ENCODE results near the gene SPCS2. TPM values are rescaled to one million over a fixed set of nuclear protein-coding genes. Genes with fewer than 3 reads are reported as not detected.

Gene SPCS2
- total RNA-seq, 2 donors from 2014 or later = 26.6 to 34.7 TPM

DNA sequence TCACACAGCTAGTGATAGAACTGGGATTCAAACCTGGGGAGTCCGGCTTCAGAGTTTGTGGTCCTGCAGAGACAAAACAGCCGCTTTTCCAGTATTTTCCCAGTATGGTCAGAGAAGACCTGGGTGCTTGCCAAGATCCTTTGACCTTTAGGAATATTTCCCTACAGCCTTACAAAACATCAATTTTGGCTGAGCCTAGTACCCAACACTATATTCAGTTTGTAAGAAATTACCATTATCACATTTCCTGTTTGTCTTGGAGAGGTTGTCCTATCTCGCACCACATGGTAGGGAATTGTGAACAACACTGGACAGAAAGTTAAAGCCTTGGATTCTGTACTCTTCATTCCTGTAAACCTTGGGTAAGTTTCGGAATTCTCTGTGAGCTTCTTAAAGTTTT lies 29.0 kb downstream of the SPCS2 start:
- TF ChIP-seq, protein P1, sequence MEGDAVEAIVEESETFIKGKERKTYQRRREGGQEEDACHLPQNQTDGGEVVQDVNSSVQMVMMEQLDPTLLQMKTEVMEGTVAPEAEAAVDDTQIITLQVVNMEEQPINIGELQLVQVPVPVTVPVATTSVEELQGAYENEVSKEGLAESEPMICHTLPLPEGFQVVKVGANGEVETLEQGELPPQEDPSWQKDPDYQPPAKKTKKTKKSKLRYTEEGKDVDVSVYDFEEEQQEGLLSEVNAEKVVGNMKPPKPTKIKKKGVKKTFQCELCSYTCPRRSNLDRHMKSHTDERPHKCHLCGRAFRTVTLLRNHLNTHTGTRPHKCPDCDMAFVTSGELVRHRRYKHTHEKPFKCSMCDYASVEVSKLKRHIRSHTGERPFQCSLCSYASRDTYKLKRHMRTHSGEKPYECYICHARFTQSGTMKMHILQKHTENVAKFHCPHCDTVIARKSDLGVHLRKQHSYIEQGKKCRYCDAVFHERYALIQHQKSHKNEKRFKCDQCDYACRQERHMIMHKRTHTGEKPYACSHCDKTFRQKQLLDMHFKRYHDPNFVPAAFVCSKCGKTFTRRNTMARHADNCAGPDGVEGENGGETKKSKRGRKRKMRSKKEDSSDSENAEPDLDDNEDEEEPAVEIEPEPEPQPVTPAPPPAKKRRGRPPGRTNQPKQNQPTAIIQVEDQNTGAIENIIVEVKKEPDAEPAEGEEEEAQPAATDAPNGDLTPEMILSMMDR (IDR thresholded peaks at IDR 0.05) = no peak
- Histone ChIP-seq H3K36me3 (peaks cover 28% of the 10 kb centered on the region), H3K9me3 (no peaks in the 10 kb centered on the region), H3K4me3 (no peak overlapping the region), H3K27ac (no peak overlapping the region), H3K27me3 (no peaks in the 10 kb centered on the region), H3K4me1 (no peaks in the 10 kb centered on the region)
- no peak for DNase-seq (ENCODE audit: low spot score)

DNA sequence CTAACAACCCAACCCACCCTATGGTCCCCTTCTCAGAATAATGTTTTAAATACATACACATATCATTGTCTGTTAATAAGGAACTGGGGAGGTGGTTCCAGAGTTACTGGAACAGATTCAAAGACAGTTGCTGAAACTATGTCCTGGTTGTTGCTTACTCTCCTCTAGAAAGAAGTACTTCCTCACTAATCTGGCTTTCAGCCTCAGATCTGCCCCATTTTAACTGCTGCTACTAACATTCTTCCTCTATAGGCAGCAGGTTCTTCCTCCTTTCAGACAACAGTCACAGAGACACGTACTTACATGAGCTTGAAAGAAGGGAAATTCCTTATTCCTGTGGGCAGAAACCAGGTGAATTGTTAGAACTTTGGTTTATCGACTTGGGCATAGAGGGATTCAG lies 31.6 kb downstream of the SPCS2 start:
- no peak for DNase-seq (ENCODE audit: low spot score)
- TF ChIP-seq, protein P1 (IDR thresholded peaks at IDR 0.05) = no peak
- no peak overlapping the region for H3K27ac ChIP-seq

DNA sequence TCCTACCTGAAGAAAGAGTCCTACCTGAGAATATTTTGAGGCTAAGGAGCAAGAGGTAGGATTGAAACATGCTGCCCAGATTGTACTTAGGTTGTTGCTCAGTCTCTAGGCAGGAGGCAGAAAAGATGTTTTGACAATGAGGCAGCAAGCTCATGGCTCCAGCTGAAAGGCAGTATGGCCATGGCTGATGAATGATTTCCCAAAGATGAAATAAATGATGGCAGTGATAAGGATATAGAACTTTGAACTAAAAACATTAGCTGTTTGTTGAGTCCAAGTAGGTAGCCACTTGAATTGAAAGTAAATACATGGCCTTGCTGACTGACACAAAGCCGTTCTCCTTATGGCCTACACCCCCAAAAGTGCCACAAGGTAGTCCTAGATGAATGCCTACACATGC lies 32.8 kb downstream of the SPCS2 start:
- TF ChIP-seq, protein P1 (IDR thresholded peaks at IDR 0.05) = no peak
- Histone ChIP-seq H3K9me3 (no peaks in the 10 kb centered on the region), H3K4me1 (no peaks in the 10 kb centered on the region)

More for the DNA sequence above, 31.6 kb downstream of the SPCS2 start:
- Histone ChIP-seq H3K27me3 (no peaks in the 10 kb centered on the region), H3K9me3 (no peaks in the 10 kb centered on the region), H3K4me3 (no peak overlapping the region), H3K4me1 (no peaks in the 10 kb centered on the region), H3K36me3 (peaks cover 26% of the 10 kb centered on the region)

DNA sequence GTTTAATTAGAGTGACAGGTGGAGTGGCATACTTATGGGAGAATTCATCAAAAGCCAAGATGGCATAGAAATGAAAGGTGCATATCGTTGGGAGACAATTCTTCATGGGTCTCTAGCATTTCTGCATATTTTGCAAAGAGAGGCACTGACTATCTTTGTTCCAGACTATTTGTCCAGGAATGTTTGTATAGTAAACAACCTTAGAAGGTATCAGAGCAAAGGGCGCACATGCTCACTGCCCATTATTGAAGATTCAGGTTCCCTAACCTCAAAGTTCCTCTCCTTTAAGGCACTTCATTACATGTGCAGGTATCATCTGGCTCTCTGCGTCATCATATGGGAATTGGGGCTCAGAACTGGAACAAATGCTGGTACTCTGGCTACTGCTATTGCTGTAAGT lies 35.0 kb downstream of the SPCS2 start:
- Histone ChIP-seq H3K36me3 (peaks cover under 1% of the 10 kb centered on the region), H3K27me3 (no peaks in the 10 kb centered on the region), H3K27ac (no peak overlapping the region), H3K4me1 (peaks cover 0 to 5% of the 10 kb centered on the region in 2 donors), H3K9me3 (no peaks in the 10 kb centered on the region), H3K4me3 (no peak overlapping the region)
- no peak for DNase-seq (ENCODE audit: low spot score)
- TF ChIP-seq, protein P1 (IDR thresholded peaks at IDR 0.05) = no peak

More for the DNA sequence above, 32.8 kb downstream of the SPCS2 start:
- H3K36me3 ChIP-seq = peaks cover 16% of the 10 kb centered on the region
- DNase-seq (ENCODE audit: low spot score) = no peak
- no peak overlapping the region for H3K4me3 ChIP-seq
- no peaks in the 10 kb centered on the region for H3K27me3 ChIP-seq
- no peak overlapping the region for H3K27ac ChIP-seq

DNA sequence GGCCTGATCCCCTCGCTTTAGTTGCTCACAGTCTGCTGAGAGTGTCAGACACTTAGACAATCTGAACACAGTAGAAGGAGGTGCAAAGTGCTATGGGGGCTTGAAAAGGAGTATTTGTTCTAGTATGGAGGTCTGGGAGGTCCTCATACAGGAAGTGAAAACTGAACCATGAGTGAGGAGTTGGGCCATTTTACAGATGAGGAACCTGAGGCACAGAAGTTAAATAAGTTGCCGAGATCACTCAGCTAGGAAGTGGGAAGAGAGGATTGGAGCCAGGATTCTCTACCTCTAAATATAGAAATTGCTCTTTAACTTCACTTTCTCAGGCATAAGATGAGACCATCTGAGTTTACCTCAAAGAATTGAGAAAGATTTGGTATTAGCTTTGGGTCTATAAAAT lies 35.7 kb downstream of the SPCS2 start:
- TF ChIP-seq, protein P1 (IDR thresholded peaks at IDR 0.05) = no peak
- Histone ChIP-seq H3K27me3 (no peaks in the 10 kb centered on the region), H3K9me3 (no peaks in the 10 kb centered on the region), H3K36me3 (no peaks in the 10 kb centered on the region), H3K4me1 (peaks cover 0 to 11% of the 10 kb centered on the region in 2 donors), H3K27ac (no peak overlapping the region), H3K4me3 (no peak overlapping the region)
- no peak for DNase-seq (ENCODE audit: low spot score)

DNA sequence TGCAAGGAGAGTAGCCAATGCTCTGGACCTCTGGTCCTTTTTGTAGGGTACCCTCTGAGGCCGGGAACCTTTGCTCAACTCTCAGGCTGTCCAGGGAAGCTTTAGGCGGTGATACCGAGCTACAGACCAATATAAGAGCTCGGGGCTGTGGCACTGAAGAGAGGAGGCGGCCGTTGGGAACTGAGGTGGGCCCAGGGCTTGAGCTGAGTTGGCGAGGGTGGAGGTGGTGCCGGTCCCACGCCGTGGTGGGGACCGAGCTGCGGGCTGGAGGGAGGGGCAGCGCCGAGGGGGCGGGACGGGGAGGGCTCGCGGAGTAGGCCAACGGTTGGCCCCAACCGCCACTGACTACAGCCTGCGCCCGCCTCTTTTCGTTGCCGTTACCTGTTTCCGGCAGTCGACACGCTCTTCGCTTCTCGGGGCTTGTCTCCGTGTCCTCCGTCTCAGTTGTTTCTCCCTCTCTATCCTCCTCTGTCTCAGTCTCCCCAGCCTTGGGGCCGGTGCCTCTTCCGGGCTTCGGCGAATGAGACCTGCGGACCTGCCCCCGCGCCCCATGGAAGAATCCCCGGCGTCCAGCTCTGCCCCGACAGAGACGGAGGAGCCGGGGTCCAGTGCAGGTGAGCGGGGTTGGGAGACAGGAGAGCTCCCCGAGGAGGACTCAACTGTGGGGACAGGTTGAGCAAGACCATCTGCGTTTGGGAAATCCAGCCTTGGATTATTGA lies 39.6 kb downstream of the SPCS2 start, which contains the start of gene NEU3:
TSS of gene NEU3 (plus strand) at position 393 of the 719 bp plus-strand sequence. CDS start at position 521, 128 bp downstream.
- H3K4me1 ChIP-seq = peaks cover 0 to 13% of the 10 kb centered on the region in 2 donors
- H3K4me3 ChIP-seq = peak within 1 kb of the TSS; percentile 60 to 72
- H3K27ac ChIP-seq = peak within 1 kb of the TSS; percentile 70 to 73
- no peaks in the 10 kb centered on the region for H3K36me3 ChIP-seq
- no peaks in the 10 kb centered on the region for H3K9me3 ChIP-seq
- DNase-seq (ENCODE audit: low spot score) = peak; percentile 77
- TF ChIP-seq, protein P1 (IDR thresholded peaks at IDR 0.05) = no peak
- no peaks in the 10 kb centered on the region for H3K27me3 ChIP-seq
